Suprapubic skin (tissue), 4 donors: Measurements from ENCODE around the gene PCP4L1. TPM values are rescaled to one million over a fixed set of nuclear protein-coding genes. Genes with fewer than 3 reads are reported as not detected.

Experiments used
- DNase-seq, 2 donors: peaks; one replicate each; pipeline ENCODE4 v3.0.0-alpha.2; 2019; ENCODE audit warnings: low spot score in 2 of 2
- H3K27ac ChIP-seq: fragments of 200-600 bp; sonication (generic); one replicate; pipeline ENCODE4 v1.5.1; 2019
- H3K27me3 ChIP-seq: fragments of 200-600 bp; sonication (generic); one replicate; pipeline ENCODE4 v1.5.1; 2019
- H3K36me3 ChIP-seq: fragments of 200-600 bp; sonication (generic); one replicate; pipeline ENCODE4 v1.5.1; 2019
- H3K4me1 ChIP-seq: fragments of 200-600 bp; sonication (generic); one replicate; pipeline ENCODE4 v1.5.1; 2019
- H3K4me3 ChIP-seq: fragments of 200-600 bp; sonication (generic); one replicate; pipeline ENCODE4 v1.5.1; 2019; ENCODE audit warnings: mild to moderate bottlenecking
- H3K9me3 ChIP-seq: fragments of 200-600 bp; sonication (generic); one replicate; pipeline ENCODE4 v1.5.1; 2019
- EP300 ChIP-seq: sonication (generic); formaldehyde crosslinking; IDR thresholded peaks from one replicate; pipeline ENCODE4 v1.6.1; 2017; ENCODE audit warnings: antibody characterized with exemption
- POLR2A ChIP-seq, 2 donors: fragments of 450-650 bp; IDR thresholded peaks; one replicate each; pipeline ENCODE4 v1.6.1; 2017; ENCODE audit warnings: antibody characterized with exemption in 2 of 2, mild to moderate bottlenecking in 2 of 2, moderate library complexity in 2 of 2
- POLR2AphosphoS5 ChIP-seq, 3 donors: sonication (generic); formaldehyde crosslinking; IDR thresholded peaks; one replicate each; pipeline ENCODE4 v1.6.1; 2017; ENCODE audit warnings: antibody characterized with exemption in 3 of 3
- WGBS: methylation state at CpG from one replicate; pipeline ENCODE4 v1.1.5; 2018; 5-methylcytosine and 5-hydroxymethylcytosine counted together
- total RNA-seq, 4 donors: library from RNA; depleted of rRNA; stranded (reverse); fragments of >200 nt; gene quantifications; one replicate each; pipeline ENCODE4 v1.1.0, GENCODE V29; 2016
- TF ChIP-seq, protein P1 (sequence below), 2 donors: fragments of 200-600 bp in 1 of 2; fragments of 450-650 bp in 1 of 2; sonication (generic) in 1 of 2; IDR thresholded peaks; one replicate each; pipeline ENCODE4 v1.5.1; 2016 to 2019; ENCODE audit warnings: antibody characterized with exemption in 2 of 2, mild to moderate bottlenecking in 1 of 2, moderate library complexity in 1 of 2

PCP4L1 gene
- total RNA-seq, 4 donors from 2014 or later: 2.7 to 10.1 (median 3.7) TPM

DNA sequence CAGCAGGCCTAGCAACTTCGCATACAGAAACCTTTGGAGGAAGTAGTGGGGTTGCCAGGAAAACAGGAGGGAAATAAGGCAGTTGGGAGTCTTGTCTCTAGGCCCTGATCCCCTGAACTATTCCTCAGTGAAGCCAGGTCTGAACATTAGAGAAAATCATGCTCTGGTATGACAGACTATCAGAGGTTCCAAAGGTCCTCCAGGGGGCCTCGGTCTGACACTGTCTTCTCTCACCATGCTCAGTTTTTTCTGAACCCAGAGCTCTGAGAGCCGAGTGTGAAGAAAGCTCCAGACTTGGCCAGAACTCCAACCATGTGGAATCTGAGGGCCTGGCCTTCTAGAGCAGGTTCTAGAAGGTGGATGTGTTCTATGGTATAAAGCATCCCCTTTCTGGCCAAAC is 28.6 kb upstream of the PCP4L1 start:
- Histone ChIP-seq H3K4me1 (peaks cover 28% of the 10 kb centered on the region), H3K27me3 (no peaks in the 10 kb centered on the region), H3K36me3 (peaks cover 35% of the 10 kb centered on the region), H3K9me3 (no peaks in the 10 kb centered on the region), H3K4me3 (no peak overlapping the region), H3K27ac (no peak overlapping the region)
- WGBS: 73% methylated on average over 3 of the region's 3 CpGs
- DNase-seq: no peak
- no peak for TF ChIP-seq POLR2A (IDR thresholded peaks at IDR 0.05)
- TF ChIP-seq, protein P1, sequence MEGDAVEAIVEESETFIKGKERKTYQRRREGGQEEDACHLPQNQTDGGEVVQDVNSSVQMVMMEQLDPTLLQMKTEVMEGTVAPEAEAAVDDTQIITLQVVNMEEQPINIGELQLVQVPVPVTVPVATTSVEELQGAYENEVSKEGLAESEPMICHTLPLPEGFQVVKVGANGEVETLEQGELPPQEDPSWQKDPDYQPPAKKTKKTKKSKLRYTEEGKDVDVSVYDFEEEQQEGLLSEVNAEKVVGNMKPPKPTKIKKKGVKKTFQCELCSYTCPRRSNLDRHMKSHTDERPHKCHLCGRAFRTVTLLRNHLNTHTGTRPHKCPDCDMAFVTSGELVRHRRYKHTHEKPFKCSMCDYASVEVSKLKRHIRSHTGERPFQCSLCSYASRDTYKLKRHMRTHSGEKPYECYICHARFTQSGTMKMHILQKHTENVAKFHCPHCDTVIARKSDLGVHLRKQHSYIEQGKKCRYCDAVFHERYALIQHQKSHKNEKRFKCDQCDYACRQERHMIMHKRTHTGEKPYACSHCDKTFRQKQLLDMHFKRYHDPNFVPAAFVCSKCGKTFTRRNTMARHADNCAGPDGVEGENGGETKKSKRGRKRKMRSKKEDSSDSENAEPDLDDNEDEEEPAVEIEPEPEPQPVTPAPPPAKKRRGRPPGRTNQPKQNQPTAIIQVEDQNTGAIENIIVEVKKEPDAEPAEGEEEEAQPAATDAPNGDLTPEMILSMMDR (IDR thresholded peaks at IDR 0.05): no peak
- no peak for TF ChIP-seq POLR2AphosphoS5 (IDR thresholded peaks at IDR 0.05)
- no peak for TF ChIP-seq EP300

DNA sequence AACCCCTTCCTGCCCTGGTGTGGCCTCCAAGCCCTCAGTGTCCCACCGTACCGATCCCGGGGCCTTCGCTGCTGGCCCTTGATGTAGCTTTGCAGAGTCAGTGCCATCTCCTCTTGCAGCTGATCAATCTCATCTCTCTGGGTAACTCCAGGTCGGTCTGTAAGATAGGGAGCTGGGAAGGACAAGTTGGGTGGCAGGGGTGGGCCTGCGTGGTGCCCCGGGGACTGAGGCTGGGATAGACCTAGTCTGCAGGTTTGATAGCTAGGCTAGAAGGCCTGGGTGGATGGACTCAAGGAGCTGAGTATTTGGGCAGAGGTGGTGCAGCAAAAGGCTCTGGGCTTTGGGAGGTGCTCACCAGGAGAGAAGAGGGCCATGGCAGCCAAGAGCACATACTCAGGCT is 27.8 kb upstream of the PCP4L1 start:
- Histone ChIP-seq H3K4me1 (peaks cover 22% of the 10 kb centered on the region), H3K27me3 (no peaks in the 10 kb centered on the region), H3K4me3 (no peak overlapping the region), H3K36me3 (peaks cover 35% of the 10 kb centered on the region), H3K27ac (no peak overlapping the region), H3K9me3 (no peaks in the 10 kb centered on the region)
- DNase-seq: no peak
- TF ChIP-seq, protein P1 (IDR thresholded peaks at IDR 0.05): no peak
- TF ChIP-seq POLR2AphosphoS5 (IDR thresholded peaks at IDR 0.05) (no peak), POLR2A (IDR thresholded peaks at IDR 0.05) (no peak), EP300 (no peak)
- WGBS: 97% methylated on average over 7 of the region's 7 CpGs

DNA sequence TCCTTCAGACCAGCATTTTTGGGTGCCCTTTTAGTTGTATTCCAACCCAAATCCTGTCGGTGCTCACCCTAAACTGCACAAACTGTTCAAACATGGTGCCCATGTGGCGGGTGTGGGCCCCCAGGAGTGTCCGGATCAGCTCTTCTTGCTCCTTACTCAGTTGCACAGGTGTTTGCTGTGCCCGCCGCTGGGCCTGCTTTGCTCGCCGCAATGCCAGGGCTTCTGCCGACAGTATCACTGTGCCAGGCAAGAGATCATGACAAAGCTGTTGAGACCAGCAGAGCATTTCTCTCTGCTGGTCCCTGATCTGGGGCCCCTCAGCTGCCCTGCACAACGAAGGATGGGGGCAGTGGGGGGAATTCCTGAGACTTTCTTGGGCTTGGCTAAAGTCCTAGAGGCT is 25.4 kb upstream of the PCP4L1 start:
- Histone ChIP-seq H3K27ac (no peak overlapping the region), H3K36me3 (peaks cover 34% of the 10 kb centered on the region), H3K9me3 (no peaks in the 10 kb centered on the region), H3K27me3 (no peaks in the 10 kb centered on the region), H3K4me1 (peaks cover 2% of the 10 kb centered on the region), H3K4me3 (no peak overlapping the region)
- TF ChIP-seq POLR2AphosphoS5 (IDR thresholded peaks at IDR 0.05) (no peak), EP300 (no peak), POLR2A (IDR thresholded peaks at IDR 0.05) (no peak)
- TF ChIP-seq, protein P1 (IDR thresholded peaks at IDR 0.05): no peak
- no peak for DNase-seq
- 77% methylated on average over 6 of the region's 9 CpGs for WGBS

DNA sequence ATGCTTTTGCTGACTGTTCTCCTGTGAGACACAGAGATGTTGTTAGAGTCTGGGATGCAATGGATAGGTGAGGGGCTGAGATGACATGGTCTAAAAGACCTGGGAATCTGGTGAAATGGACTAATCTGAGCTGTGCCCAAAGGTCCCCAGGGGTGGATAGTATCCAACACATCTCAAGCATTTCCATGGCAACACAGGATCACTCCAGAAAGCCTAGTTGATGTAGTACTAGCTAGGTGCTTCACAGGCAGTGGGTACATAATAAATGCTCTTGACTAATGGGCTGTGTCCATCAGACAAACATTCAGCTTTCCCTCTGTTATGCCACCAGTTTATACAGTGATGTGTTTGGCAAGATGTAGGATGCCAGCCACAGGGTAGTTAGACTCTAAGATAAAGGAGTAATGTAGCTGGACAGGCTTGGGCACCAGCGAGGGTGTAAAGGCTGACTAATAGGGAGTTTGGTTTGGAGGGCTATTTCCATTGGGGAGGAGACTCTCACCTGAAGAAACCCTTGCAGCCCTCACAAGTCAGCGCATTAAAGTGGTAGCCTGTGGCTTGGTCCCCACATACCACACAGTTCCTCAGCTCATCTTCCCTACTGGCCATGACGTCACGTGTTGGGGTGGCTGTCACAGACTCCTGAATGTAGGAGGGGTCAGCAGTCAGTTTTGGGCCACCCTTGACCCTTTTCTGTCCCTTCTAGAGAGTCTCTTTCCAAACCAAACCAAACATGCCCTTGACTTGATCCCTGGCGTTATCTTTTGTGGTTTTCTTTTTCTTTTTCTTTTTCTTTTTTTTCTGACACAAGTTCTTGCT is 22.4 kb upstream of the PCP4L1 start:
- no peaks in the 10 kb centered on the region for H3K4me1 ChIP-seq
- peaks cover 4% of the 10 kb centered on the region for H3K36me3 ChIP-seq
- no peaks in the 10 kb centered on the region for H3K27me3 ChIP-seq
- TF ChIP-seq POLR2A (IDR thresholded peaks at IDR 0.05): no peak
- DNase-seq: no peak
- no peak overlapping the region for H3K27ac ChIP-seq
- no peak overlapping the region for H3K4me3 ChIP-seq
- no peaks in the 10 kb centered on the region for H3K9me3 ChIP-seq
- 84% methylated on average over 5 of the region's 5 CpGs for WGBS

DNA sequence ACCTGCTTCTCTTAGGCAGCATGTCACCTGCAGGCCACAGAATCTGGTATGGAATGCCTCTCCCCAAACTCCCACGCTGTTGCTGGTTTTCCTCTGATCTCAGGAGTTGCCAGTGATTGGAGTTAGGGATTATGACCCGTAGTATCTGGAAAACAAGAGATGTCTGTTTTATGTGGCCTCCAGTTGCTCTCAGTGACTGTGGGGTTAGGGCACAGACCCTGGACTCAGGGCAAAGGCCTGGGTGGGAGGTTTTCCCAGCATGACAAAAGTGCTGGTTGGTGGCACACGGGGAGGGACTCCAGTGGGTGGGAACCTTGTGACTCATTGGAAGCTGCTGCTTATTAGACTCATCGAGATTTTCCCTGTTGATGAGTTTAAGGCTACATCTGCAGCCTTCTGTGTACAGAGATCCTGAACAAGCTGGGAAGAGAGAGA is 20.5 kb upstream of the PCP4L1 start, which contains the start of gene NR1I3:
Gene NR1I3, minus strand, starts transcription at position 165 of the 435 bp plus-strand sequence. CDS start 1,638 bp downstream, outside the sequence.
- H3K9me3 ChIP-seq: no peaks in the 10 kb centered on the region

More for the DNA sequence above, 20.5 kb upstream of the PCP4L1 start, which contains the start of gene NR1I3:
- 54% methylated on average over 4 of the region's 4 CpGs for WGBS
- no peak for DNase-seq
- no peak within 1 kb of the TSS for H3K27ac ChIP-seq
- no peaks in the 10 kb centered on the region for H3K36me3 ChIP-seq
- TF ChIP-seq, protein P1 (IDR thresholded peaks at IDR 0.05): no peak
- TF ChIP-seq POLR2AphosphoS5 (IDR thresholded peaks at IDR 0.05) (no peak), EP300 (no peak)
- H3K27me3 ChIP-seq: no peaks in the 10 kb centered on the region
- no peak within 1 kb of the TSS for H3K4me3 ChIP-seq
- H3K4me1 ChIP-seq: no peaks in the 10 kb centered on the region
